Measurements from ENCODE around the gene PEX6. TPM values are rescaled to one million over a fixed set of nuclear protein-coding genes. Genes with fewer than 3 reads are reported as not detected.
A peak's percentile ranks its signal among the peaks of the same experiment; 100 is the strongest.

Gene PEX6
- total and polyA plus RNA-seq, 2 of the 13 experiments (the other 11 are each of a cell fraction or from before 2014, with no cell fraction given): 5.1 to 6.7 TPM

- TF ChIP-seq NCOR1 (IDR thresholded peaks at IDR 0.05; ENCODE audit: borderline replicate concordance, low read length) (peak; percentile 18; the same call in 1 of the 2 replicates), SRSF1 (optimal IDR thresholded peaks at IDR 0.05; ENCODE audit: low read depth, low read length) (no peak), MEIS1 (CRISPR knock-in tag; IDR thresholded peaks at IDR 0.05; ENCODE audit: borderline replicate concordance) (peak; percentile 88), ATM (IDR thresholded peaks at IDR 0.05; ENCODE audit: borderline replicate concordance) (no peak), PLRG1 (conservative IDR thresholded peaks at IDR 0.05) (no peak), JUN (CRISPR knock-in tag; IDR thresholded peaks at IDR 0.05) (peak; percentile 30; the same call in 1 of the 2 replicates), ZNF263 (CRISPR knock-in tag; IDR thresholded peaks at IDR 0.05) (no peak), ZFP41 (CRISPR knock-in tag; IDR thresholded peaks at IDR 0.05; ENCODE audit: borderline replicate concordance) (no peak), ATF7-NPFF (CRISPR knock-in tag; IDR thresholded peaks at IDR 0.05; ENCODE audit: low read depth) (no peak), MZF1 (CRISPR knock-in tag; IDR thresholded peaks at IDR 0.05; ENCODE audit: borderline replicate concordance) (no peak), ZNF17 (CRISPR knock-in tag; IDR thresholded peaks at IDR 0.05) (no peak), KMT2A (CRISPR knock-in tag; IDR thresholded peaks at IDR 0.05) (peak; percentile 21; the same call in 1 of the 2 replicates), ELF4 (CRISPR knock-in tag; IDR thresholded peaks at IDR 0.05; ENCODE audit: borderline replicate concordance) (no peak; the same call in 1 of the 2 replicates), NR3C1 (CRISPR knock-in tag; IDR thresholded peaks at IDR 0.05) (no peak), DMTF1 (CRISPR knock-in tag; IDR thresholded peaks at IDR 0.05) (no peak), TMF1 (CRISPR knock-in tag; IDR thresholded peaks at IDR 0.05; ENCODE audit: low read depth) (0 out of 2 replicates have a peak, but pooled peaks have one; percentile 37), ZBTB14 (CRISPR knock-in tag; IDR thresholded peaks at IDR 0.05) (no peak)
- TF ChIP-seq, protein P1, sequence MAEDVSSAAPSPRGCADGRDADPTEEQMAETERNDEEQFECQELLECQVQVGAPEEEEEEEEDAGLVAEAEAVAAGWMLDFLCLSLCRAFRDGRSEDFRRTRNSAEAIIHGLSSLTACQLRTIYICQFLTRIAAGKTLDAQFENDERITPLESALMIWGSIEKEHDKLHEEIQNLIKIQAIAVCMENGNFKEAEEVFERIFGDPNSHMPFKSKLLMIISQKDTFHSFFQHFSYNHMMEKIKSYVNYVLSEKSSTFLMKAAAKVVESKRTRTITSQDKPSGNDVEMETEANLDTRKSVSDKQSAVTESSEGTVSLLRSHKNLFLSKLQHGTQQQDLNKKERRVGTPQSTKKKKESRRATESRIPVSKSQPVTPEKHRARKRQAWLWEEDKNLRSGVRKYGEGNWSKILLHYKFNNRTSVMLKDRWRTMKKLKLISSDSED (CRISPR knock-in tag; IDR thresholded peaks at IDR 0.05): no peak
- TF ChIP-seq, protein P2, sequence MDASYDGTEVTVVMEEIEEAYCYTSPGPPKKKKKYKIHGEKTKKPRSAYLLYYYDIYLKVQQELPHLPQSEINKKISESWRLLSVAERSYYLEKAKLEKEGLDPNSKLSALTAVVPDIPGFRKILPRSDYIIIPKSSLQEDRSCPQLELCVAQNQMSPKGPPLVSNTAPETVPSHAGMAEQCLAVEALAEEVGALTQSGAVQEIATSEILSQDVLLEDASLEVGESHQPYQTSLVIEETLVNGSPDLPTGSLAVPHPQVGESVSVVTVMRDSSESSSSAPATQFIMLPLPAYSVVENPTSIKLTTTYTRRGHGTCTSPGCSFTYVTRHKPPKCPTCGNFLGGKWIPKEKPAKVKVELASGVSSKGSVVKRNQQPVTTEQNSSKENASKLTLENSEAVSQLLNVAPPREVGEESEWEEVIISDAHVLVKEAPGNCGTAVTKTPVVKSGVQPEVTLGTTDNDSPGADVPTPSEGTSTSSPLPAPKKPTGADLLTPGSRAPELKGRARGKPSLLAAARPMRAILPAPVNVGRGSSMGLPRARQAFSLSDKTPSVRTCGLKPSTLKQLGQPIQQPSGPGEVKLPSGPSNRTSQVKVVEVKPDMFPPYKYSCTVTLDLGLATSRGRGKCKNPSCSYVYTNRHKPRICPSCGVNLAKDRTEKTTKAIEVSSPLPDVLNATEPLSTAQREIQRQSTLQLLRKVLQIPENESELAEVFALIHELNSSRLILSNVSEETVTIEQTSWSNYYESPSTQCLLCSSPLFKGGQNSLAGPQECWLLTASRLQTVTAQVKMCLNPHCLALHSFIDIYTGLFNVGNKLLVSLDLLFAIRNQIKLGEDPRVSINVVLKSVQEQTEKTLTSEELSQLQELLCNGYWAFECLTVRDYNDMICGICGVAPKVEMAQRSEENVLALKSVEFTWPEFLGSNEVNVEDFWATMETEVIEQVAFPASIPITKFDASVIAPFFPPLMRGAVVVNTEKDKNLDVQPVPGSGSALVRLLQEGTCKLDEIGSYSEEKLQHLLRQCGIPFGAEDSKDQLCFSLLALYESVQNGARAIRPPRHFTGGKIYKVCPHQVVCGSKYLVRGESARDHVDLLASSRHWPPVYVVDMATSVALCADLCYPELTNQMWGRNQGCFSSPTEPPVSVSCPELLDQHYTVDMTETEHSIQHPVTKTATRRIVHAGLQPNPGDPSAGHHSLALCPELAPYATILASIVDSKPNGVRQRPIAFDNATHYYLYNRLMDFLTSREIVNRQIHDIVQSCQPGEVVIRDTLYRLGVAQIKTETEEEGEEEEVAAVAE (CRISPR knock-in tag; IDR thresholded peaks at IDR 0.05; ENCODE audit: borderline replicate concordance): no peak; the same call in 1 of the 2 replicates
Measured at GRCh38 chr6:43013843-43014433, 35.0 kb upstream of the PEX6 start, which contains the start of the genes KLHDC3 and MEA1 (continued).

Measured in HepG2 (cell line).